HG03280 (cell line): ENCODE measurements around the gene DOCK6.

Experiments
- ATAC-seq: cut with Tn5 transposase; IDR thresholded peaks from one replicate; pipeline ENCODE4 v1.9.1; 2021; ENCODE audit warnings: mild to moderate bottlenecking, moderate library complexity; ENCODE audit not compliant: unreplicated experiment

DOCK6 gene

DNA sequence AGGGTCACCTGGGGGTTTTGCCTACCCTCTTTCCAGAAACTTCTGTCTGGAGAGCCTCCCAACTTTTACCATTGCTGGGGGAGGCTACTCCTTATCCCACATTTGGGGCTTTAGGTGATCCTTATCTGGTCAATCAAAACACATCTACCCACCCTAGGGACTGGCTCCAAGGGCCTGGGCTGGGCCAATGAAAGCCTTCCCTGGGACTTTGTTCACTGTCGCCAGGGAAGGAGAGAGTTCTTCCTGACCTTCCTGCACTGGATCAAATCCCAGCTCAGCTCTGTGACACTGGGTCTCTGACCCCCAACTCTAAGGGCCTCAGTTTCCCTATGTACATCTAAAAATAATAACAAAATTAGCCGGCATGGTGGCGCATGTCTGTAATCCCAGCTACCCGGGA lies 11.1 kb downstream of the DOCK6 start:
- ATAC-seq: no peak

DNA sequence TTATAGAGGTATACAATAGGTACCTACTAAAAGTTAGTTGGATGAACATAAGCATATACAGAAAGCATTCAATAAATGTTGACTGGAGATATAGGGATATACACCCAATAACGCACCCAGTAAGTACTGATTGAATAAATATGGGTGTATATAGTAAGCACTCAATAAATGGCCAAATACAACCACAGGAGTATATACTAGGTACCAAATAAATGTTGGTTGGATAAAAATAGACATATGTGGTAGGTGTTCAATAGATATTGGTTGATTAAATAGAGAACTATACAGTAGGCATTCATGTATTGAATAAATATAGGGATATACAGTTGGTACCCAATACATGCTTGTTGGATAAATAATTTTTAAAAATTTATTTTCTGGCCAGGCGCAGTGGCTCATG lies 13.5 kb downstream of the DOCK6 start:
- ATAC-seq: no peak

DNA sequence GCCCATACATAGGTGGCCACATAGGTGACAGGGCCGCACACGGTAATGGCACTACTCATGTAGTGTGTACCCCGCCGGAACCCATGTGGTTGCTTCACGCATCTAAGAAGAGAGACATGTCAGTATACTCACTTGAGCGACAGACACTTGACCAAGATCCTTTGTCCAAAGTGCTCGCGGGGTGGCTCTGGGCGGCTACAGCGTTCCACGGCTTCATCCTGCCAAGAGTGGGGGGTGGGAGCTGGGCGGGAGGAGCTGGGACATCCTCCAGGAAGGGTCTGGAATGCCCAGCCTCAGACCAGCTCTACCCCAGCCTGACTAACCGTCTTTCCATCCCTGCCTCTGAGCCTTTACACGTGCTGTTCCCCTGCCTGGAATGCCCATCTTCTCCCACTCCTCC lies 14.4 kb downstream of the DOCK6 start:
- ATAC-seq: no peak

DNA sequence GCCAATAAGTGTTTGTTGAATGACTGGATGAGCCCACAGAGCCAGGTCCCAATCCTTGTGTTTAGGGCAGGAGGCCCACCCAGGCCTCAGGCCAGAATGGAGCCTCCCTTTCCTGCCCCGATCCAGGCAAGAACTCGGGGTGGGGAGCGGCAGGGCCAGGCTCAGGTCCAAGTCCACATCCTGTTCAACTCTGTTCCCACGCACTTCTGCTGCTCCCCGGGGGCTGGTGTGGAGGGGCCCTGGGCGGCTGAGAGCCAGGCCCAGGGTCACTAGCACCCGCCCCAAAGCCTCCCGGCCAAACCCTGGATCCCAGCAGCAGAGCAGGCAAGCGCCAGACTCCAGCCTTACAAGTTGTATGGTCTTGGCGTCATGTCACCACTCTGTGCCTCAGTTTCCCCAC lies 14.9 kb downstream of the DOCK6 start:
- no peak for ATAC-seq

DNA sequence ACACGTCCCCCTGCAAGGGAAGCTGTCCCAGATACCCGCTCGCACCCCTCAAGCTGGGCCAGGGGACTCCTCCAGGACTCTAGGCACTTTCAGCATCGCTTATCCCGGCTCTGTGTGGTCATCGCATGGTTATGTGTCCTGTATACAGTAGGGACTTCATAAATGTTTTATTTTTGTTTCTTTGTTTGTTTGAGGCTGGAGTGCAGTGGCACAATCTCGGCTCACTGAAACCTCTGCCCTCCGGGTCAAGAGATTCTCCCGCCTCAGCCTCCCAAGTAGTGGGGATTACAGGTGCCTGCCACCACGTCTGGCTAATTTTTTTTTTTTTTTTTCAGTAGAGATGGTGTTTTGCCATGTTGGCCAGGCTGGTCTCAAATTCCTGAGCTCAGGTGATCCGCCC lies 15.4 kb downstream of the DOCK6 start:
- no peak for ATAC-seq

DNA sequence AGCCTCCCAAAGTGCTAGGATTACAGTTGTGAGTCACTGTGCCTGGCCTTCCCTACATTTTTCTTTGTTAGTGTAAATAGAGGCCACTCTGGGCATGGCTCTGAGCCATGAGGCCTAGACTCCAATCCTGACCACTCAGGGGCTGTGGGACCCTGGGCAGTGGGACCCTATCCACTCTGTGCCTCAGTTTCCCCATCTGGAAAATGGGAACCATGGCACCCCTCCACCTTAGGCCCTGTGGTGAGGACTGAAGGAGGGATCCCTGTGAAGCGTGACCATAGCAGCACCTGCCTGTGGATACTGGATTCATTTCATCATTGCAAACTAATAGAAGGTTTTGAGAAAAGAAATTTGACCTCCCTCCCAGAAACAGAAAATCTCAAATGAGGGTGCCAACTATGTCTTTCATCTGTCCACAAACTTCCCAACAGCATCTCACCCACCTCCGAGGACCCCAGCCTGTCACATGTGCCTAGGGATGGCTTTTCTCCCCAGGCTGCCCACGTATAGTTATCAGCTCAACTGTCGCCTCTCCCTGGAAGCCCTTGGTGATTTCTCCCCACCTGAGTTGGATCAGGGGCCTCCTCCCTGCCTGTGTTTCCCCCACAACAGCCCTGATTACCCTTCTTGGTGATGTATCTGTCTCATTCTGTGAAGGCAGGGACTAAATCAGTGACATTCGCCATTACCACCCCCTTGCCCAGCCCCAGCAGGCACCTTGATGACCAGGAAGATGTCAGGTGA lies 17.3 kb downstream of the DOCK6 start:
- ATAC-seq: no peak

DNA sequence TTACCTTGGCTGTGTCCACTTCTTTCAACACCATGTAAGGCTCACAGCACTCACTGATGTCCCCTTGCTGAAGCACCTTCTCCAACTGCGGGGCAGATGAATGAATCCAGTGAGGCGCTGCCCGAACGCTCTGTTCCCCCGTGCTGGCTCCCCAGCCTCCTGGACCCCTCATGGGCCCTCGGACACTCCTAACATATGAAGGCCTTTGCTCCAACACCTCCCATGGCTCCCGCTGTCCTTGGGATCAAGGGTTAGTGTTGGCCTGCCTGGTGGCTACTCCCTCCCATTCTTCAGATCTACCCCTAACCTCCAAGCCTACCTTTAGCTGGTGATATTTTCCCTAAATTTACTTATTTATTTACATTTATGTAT lies 18.5 kb downstream of the DOCK6 start:
- no peak for ATAC-seq

DNA sequence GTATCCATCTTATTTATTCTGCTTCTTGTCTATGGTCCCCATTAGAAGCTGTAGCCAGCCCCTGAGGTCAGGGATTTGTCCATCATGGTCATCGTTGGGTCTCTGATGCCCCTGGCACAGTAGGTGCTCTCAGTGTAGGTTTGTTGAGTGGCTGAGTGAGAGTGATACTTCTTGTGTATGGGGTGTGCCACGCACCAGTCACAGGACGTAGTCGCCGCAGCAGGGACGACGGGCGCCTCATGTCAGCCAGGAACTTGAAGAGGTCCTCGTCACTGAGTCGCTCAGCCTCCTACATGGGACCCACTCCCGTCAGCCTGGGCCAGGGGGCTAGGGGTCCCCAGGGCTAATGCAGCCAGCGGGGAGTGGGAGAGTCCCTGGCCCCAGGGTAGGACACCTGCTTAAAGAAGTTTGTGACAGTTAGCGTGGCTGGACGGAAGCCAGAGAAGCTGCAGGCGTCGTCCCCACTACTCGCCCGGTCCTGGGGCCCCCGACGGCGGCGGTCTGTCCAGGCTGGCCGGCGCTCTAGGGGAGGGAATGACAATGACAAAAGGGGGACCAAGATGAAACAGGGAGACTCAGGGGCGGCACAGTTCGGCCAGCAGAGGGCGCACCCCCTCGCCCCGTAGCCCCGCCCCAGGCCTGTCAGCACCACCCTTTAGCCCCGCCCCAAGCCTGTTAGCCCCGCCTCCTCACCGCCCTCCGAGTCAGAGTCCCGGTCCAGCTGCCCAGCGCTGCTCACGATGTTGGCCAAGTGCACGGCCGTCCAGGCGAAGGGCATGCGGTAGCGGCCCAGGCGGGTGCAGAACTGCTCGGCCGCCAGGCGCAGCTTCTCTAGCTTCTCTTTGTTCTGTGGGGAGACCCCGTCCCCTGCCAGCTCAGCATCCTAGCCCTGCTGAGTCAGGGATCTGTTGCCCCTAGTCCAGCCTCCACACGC lies 19.2 kb downstream of the DOCK6 start:
- ATAC-seq: peak; percentile 47

GRCh38 chr19:11242025-11242424 lies 20.3 kb downstream of the DOCK6 start:
- no peak for ATAC-seq

GRCh38 chr19:11240008-11240444 lies 22.3 kb downstream of the DOCK6 start:
- no peak for ATAC-seq

DNA sequence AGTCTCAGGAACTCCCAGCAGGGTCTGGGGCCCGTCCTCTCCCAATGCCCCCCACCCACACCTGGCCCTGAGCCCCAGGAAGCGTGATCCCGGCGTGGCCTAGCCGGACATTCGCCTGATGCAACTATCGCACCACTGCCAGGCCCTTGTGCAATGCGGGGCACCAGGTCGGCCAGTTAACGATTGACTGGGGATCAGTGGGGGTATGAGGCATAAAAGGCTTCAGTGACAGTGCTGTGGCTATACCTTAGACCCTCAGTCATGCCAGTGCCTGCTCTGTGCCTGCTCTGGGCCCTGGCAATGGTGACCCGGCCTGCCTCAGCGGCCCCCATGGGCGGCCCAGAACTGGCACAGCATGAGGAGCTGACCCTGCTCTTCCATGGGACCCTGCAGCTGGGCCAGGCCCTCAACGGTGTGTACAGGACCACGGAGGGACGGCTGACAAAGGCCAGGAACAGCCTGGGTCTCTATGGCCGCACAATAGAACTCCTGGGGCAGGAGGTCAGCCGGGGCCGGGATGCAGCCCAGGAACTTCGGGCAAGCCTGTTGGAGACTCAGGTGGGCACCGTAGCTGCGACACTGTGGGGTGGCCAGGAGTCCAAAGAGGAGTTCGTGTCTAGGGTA lies 22.8 kb downstream of the DOCK6 start, which contains the start of gene ANGPTL8:
Gene ANGPTL8 (plus strand): TSS at position 243 of the 624 bp plus-strand sequence. CDS start 19 bp downstream, at position 262.
- ATAC-seq: no peak

GRCh38 chr19:11238781-11239376 lies 23.4 kb downstream of the DOCK6 start:
- ATAC-seq: no peak

- no peak for ATAC-seq
Measured at GRCh38 chr19:11238041-11238440, 24.3 kb downstream of the DOCK6 start.

- no peak for ATAC-seq
Measured at GRCh38 chr19:11237321-11237720, 25.0 kb downstream of the DOCK6 start.

- no peak for ATAC-seq
Measured at GRCh38 chr19:11236324-11237301, 25.7 kb downstream of the DOCK6 start.

GRCh38 chr19:11234486-11235075 lies 27.7 kb downstream of the DOCK6 start:
- ATAC-seq: no peak

DNA sequence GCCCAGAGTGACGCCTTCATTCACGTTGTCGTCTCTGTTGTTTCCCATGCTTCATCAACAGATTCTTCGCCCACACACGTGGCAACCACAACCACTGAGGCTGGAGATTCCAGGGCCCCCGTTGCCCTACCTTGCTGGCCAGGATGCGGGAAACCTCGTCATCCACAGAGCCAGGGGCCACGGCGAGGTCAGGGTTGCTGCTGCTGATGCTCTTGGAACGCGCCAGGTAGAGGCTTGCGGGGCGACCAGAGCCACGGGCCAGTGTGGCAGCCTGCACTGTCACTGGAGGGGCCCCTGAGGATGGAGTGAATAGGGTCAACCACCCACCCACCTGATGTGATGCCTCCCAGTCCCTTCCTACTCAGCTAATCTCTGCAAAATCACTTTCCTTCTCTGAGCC lies 29.3 kb downstream of the DOCK6 start:
- ATAC-seq: no peak

DNA sequence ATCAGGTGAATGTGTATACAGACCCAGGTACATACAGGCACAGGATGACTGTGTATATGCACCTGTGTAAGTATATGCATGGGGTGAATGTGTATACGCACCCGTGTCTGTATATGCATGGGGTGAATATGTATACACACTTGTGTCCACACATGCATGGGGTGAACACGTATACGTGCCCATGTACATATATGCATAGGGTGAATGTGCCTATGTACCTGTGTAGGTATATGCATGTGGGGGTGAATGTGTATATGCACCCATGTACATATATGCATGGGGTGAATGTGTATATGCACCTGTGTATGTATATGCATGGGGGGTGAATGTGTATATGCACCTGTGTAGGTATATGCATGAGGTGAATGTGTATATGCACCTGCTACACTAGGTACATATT lies 29.8 kb downstream of the DOCK6 start:
- no peak for ATAC-seq

DNA sequence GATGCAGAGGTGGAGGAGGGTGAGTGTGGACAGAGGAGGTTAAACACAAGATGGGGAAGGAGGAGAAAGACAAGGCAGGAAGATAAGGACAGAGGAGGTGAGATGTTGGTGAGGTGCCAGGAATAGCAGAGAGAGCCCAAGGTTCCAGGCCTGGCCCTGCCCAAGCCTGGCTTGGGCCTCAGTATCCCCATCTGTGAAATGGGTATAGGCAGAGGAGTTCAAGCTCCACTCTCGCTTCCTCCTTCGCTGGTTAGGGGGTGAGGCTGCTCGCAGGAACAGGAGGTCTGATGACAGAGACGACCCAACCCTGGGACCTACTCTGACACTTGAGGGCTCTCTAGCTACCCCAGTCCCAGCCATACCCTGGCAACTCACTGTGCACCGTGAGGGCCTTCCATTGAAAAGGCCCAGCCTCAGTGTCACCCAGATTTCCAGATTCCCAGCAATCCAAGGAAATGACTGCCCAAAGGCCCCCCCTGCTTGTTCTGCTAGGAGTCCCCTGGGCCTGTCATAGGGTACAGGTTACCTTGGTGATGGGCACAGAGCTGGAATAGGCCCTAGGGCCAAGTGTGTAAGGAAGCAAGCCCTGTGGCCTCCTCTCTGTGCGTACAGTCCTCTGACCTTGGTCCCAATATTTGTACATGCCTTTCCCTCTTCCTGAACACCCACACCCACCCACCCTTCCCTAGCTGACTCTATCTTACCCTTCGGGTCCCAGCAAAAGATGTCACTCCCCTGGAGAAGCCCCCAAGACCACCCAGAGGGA lies 31.5 kb downstream of the DOCK6 start:
- ATAC-seq: no peak
